Spleen (tissue), 7 donors: ENCODE results near the gene OR13D1.

Experiments
- POLR2A ChIP-seq, 3 donors: fragments of 450-650 bp; IDR thresholded peaks; one replicate each; pipeline ENCODE4 v1.5.1; 2017; ENCODE audit warnings: antibody characterized with exemption in 3 of 3, mild to moderate bottlenecking in 1 of 3
- TF ChIP-seq, protein P1 (sequence below), 11 experiments: fragments of 200-600 bp in 7 of 11; fragments of 450-650 bp in 4 of 11; sonication (generic) in 4 of 11; IDR thresholded peaks in 8 of 11; conservative IDR thresholded peaks in 3 of 11; 1 replicate in 7 of 11; 2 replicates in 4 of 11; pipeline versions ENCODE4 v1.4.0 to v1.8.0; 2016 to 2021; ENCODE audit warnings: antibody characterized with exemption in 11 of 11, inconsistent platforms in 4 of 11, mild to moderate bottlenecking in 1 of 11
- donor health status: DM: no; HTN: no; CAD: no; lungs with moderate emphysema.
- donor health status: DM: no; HTN: no; CAD: no.
- donor health status: DM: no; HTN: no; CAD: no.

DNA sequence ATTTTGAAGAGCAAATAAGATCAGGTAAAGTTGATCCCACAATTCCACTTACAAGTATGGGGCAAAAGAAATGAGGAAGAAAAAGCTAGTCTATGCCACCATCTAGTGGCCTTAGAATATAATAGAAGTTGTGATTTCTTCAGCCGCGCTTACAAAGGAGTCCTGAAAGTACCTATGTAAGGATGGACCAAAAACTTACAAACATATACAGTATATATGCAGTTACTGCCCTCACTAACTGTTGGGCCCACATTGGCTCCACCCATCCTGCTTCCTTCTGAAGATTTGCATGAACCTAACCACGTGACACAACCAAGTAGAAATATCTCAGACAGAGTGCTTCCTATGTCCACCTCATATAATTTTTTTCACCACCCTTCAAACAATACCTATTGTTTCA lies 11.7 kb upstream of the OR13D1 start:
- no peak for TF ChIP-seq POLR2A (IDR thresholded peaks at IDR 0.05)
- TF ChIP-seq, protein P1, sequence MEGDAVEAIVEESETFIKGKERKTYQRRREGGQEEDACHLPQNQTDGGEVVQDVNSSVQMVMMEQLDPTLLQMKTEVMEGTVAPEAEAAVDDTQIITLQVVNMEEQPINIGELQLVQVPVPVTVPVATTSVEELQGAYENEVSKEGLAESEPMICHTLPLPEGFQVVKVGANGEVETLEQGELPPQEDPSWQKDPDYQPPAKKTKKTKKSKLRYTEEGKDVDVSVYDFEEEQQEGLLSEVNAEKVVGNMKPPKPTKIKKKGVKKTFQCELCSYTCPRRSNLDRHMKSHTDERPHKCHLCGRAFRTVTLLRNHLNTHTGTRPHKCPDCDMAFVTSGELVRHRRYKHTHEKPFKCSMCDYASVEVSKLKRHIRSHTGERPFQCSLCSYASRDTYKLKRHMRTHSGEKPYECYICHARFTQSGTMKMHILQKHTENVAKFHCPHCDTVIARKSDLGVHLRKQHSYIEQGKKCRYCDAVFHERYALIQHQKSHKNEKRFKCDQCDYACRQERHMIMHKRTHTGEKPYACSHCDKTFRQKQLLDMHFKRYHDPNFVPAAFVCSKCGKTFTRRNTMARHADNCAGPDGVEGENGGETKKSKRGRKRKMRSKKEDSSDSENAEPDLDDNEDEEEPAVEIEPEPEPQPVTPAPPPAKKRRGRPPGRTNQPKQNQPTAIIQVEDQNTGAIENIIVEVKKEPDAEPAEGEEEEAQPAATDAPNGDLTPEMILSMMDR (IDR thresholded peaks at IDR 0.05 in 8 of 11, conservative IDR thresholded peaks at IDR 0.05 in 3 of 11) = peak in 4 of 11 experiments; percentile 7 to 12 (median 10)
